Muscle layer of colon (tissue), 2 donors: ENCODE results near the gene SLC6A19.

Source experiments
- H3K27ac ChIP-seq: one replicate; pipeline ENCODE4 v1.7.0; 2013; ENCODE audit warnings: low read depth, mild to moderate bottlenecking, low read length, moderate library complexity
- H3K27me3 ChIP-seq, 2 donors: one replicate each; pipeline ENCODE4 v1.7.0; 2013; ENCODE audit warnings: low read length in 2 of 2, mild to moderate bottlenecking in 2 of 2; ENCODE audit not compliant: insufficient read depth in 2 of 2, control insufficient read depth in 1 of 2
- H3K36me3 ChIP-seq: one replicate; pipeline ENCODE4 v1.7.0; 2013; ENCODE audit warnings: mild to moderate bottlenecking, low read length; ENCODE audit not compliant: insufficient read depth
- H3K4me1 ChIP-seq: one replicate; pipeline ENCODE4 v1.7.0; 2013; ENCODE audit warnings: mild to moderate bottlenecking, low read length; ENCODE audit not compliant: insufficient read depth
- H3K4me3 ChIP-seq, 2 donors: one replicate each; pipeline ENCODE4 v1.7.0; 2013; ENCODE audit warnings: low read length in 2 of 2, low read depth in 1 of 2, mild to moderate bottlenecking in 1 of 2, moderate library complexity in 1 of 2
- H3K9ac ChIP-seq: one replicate; pipeline ENCODE4 v1.7.0; 2013; ENCODE audit warnings: low read length
- H3K9me3 ChIP-seq: one replicate; pipeline ENCODE4 v1.7.0; 2013; ENCODE audit warnings: mild to moderate bottlenecking, low read length
- donor health status: abdominal sarcoma.
- donor health status: Adenocarcinoma of cecum.

Gene SLC6A19

DNA sequence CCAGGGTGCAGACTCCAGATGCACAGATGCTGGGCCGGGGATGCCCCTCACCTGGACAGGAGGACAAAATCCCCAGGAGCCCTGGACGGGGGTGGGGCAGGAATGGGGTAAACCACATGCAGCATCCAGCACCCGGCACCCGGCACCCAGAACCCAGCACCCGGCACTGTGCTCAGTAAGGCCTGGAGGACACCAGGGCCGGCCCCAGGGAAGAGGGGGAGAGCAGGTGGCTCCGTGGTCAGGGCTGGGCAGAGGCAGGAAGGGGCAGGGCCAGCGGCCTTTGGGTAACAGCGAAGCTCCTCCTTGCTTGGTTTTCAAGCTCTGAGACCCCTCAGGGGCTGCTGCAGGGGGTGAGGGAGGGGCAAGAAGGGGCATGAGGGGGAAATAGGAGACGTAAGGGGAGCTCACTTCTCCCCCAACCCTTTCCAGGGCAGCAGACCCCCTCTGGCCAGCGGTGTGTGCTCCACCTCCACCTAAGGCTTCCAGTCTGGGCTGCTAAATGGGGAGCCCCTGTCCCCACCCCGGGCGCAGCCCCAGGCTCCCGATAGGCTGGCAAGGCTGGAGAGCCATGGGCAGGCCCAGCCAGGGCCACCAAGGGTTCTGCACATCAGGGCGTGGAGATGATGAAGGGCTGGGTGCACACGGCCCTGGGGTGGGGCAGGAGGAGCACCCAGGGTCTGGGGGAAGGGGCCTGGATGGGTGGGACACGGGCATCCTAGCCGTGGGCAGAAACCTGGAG, 17.8 kb upstream of the SLC6A19 start:
- Histone ChIP-seq H3K4me3 (no peak overlapping the region), H3K9ac (no peak overlapping the region), H3K9me3 (no peaks in the 10 kb centered on the region), H3K27me3 (peaks cover 0 to 10% of the 10 kb centered on the region in 2 donors), H3K4me1 (no peaks in the 10 kb centered on the region), H3K36me3 (no peaks in the 10 kb centered on the region), H3K27ac (no peak overlapping the region)

DNA sequence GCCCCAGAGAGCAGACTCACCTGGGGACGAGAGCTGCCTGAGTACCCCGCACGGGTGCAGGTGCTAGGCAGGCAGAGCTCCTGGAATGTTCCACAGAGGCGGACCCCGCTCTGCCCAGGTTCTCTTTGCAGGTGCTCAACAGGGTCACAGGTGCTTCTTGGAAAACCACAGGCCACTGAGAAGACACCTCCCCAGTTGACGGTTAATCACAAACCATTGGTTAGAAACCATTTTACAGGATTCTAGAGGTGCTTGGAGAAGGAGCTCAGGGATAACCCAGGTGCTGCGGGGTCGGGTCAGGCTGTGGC, 17.3 kb upstream of the SLC6A19 start:
- Histone ChIP-seq H3K4me1 (no peaks in the 10 kb centered on the region), H3K9ac (no peak overlapping the region), H3K27me3 (peaks cover 0 to 11% of the 10 kb centered on the region in 2 donors), H3K9me3 (no peaks in the 10 kb centered on the region), H3K4me3 (no peak overlapping the region), H3K36me3 (no peaks in the 10 kb centered on the region), H3K27ac (no peak overlapping the region)

DNA sequence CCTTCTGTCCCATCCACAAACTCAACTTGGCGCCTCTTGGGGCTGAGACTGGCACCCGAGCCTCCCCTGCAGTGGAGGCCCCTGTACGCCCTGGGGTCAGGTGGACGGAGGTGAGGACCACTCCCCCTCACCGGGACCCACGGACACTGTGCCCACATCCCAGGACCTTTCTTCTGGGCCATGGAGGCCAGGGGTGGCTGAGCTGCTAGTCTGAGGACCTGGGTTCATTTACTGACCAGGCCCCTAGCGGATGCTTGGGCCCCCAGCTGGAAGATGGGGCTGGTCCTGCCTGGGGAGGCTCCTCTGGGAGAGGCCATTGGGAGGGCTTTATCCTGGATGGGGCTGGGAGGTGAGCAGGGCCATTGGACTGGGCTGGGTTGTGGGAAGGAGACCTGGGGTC, 16.9 kb upstream of the SLC6A19 start:
- no peaks in the 10 kb centered on the region for H3K4me1 ChIP-seq
- no peak overlapping the region for H3K4me3 ChIP-seq
- H3K36me3 ChIP-seq: no peaks in the 10 kb centered on the region
- no peak overlapping the region for H3K27ac ChIP-seq
- peaks cover 0 to 15% of the 10 kb centered on the region in 2 donors for H3K27me3 ChIP-seq
- no peaks in the 10 kb centered on the region for H3K9me3 ChIP-seq
- H3K9ac ChIP-seq: no peak overlapping the region

DNA sequence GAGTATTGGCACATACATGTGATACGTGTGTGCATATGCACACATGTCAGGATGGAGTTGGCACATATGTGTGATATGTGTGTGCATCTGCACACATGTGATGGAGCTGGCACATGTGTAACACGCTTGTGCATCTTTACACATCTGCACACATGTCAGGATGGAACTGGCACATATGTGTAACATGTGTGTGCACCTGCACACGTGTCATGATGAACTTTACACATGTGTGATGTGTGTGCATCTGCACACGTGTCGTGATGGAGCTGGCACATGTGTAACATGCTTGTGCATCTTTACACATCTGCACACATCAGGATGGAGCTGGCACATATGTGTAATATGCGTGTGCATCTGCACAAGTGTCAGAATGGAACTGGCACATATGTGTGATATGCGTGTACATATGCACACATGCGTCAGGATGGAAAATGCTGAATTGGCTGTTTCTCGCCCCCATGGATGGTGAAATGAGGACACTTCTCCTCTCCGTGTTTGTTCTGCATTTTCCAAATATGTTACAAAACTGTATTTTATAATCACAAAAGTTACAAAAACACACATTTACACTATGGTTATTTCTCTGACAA, 16.3 kb upstream of the SLC6A19 start:
- Histone ChIP-seq H3K4me1 (no peaks in the 10 kb centered on the region), H3K9ac (no peak overlapping the region), H3K36me3 (no peaks in the 10 kb centered on the region), H3K9me3 (no peaks in the 10 kb centered on the region), H3K27ac (no peak overlapping the region), H3K27me3 (peaks cover 0 to 16% of the 10 kb centered on the region in 2 donors), H3K4me3 (no peak overlapping the region)

DNA sequence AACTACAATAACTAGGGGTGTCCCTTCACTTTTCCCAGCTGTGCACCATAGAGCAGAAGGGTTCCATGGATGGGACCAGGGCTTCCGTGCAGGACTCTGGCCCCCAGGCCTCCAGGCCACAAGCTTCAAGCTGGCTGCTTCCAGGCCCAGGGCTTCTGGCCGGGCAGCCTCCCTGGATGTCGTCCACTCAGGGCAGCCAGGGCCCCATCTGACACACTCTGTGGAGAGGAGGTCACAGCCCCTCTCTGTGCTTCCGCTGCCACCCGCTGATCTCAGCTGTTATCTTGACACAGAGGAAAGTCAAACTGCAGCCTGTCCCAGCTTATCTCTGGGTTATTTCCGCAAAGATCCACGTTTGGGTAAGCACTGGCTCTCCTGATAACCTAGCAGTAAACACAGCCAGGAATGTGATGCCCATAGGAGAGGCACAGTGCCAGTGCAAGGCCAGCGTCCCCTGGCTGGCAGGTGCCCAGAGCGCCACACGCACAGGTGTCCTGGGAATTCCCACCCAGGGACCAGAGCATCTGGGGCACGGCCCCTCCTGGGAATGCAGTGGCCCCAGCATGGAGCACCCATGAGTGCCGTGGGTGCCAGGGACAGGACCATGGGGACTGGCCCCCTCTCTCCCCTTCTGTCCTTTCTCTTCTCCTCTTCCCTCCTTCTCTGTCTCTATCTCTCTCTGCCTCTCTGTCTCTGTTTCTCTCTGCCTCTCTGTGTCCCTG, 15.6 kb upstream of the SLC6A19 start:
- no peak overlapping the region for H3K9ac ChIP-seq
- H3K4me1 ChIP-seq: no peaks in the 10 kb centered on the region
- H3K27ac ChIP-seq: no peak overlapping the region
- H3K27me3 ChIP-seq: peaks cover 0 to 20% of the 10 kb centered on the region in 2 donors
- no peak overlapping the region for H3K4me3 ChIP-seq
- no peaks in the 10 kb centered on the region for H3K36me3 ChIP-seq
- no peaks in the 10 kb centered on the region for H3K9me3 ChIP-seq

DNA sequence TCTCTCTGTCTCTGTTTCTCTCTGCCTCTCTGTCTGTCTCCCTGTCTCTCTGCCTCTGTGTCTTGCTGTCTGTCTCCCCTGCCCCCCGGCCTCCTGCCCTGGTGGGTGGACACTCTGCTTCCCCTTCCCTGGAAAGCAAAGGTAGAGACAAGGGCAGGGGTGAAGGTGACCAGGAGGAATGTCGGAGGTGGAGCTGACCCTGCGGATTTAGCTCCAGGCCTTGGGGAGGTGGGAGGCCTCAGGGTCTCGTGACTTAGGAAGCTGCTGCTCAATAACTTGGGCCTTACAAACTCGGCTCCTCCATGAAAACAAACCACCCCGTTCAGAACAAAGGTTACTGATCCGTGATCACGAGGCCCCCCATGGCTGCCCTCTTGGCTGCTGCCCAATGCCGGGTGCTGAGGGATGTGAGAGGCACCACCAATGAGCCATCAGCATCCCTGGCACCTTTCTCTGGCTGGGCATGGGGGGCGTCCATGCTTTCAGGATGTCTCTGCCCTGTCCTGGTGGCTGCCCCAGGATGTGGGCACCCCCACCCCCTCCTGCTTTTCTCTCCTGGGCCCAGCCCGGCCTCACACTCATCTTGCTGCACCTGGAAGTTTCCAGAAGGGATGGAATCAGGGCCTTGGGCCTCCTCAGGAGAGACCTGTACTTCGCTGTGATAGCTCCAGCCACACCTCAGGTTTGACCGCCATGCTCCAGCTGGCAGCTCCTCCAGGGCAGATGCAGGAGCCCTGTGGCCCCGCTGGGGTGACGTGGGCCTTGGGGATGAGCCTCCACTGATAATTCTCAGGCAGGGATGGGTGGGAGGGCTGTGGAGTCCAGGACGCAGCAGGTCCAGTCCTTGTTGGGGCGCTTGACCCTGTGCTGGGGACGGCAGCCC, 14.8 kb upstream of the SLC6A19 start:
- Histone ChIP-seq H3K4me1 (no peaks in the 10 kb centered on the region), H3K27me3 (peaks cover 0 to 15% of the 10 kb centered on the region in 2 donors), H3K36me3 (no peaks in the 10 kb centered on the region), H3K9ac (no peak overlapping the region), H3K4me3 (no peak overlapping the region), H3K27ac (no peak overlapping the region), H3K9me3 (no peaks in the 10 kb centered on the region)

DNA sequence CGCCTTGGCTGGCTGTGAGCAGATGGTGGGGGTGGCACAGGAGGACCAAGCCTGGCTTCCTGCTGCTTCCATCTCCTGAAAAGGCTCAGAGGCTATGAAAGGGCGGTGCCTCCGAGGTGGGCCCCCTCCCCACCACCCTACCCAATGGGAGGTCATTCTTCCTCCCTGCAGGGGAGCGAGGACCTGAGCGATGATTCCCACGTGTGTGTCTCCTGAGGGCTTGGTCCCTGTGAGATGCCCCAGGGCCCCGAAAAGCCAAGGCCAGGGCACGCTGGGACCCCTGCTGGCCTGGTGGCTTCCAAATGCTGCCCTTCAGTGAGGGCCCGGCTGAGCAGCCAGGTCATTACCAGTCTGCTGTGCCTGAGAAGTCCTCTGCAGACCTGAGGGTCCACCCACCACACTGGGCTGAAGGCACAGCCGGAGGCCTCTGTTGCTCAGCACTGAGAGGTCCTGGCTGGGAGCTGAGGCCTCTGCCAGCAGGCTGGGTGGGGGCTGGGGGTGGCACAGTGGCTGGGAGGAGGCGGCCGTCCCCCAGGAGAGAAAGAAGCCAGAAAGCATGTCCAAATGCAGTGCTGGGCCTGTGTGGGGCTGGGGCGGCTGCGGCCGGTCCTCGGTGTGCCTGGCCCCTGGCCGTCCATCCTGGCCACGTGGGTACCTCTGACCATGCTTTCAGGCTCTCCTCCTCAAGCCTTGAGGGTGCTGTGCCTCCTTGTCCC, 14.0 kb upstream of the SLC6A19 start:
- Histone ChIP-seq H3K9ac (no peak overlapping the region), H3K4me3 (no peak overlapping the region), H3K27ac (no peak overlapping the region), H3K9me3 (no peaks in the 10 kb centered on the region), H3K36me3 (no peaks in the 10 kb centered on the region), H3K27me3 (peaks cover 0 to 14% of the 10 kb centered on the region in 2 donors), H3K4me1 (no peaks in the 10 kb centered on the region)

DNA sequence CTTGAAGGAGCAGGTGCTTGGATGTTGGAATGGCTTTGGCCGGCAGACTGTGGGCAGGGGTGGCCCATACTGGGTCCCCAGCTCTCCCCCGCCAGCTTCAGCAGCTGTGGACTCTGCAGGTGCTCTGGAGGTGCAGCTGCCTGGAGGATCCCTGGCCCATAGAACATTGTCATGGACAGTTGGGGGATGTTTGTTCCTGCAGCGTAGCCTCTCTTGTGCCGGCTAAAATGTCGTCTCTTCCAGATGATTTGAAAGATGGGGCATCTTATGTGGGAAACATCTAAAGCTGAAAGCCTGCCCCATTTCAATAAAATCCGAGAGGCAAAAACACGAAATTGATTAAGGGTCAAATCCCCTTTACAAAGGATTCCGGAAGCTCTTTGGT, 13.5 kb upstream of the SLC6A19 start:
- peaks cover 0 to 12% of the 10 kb centered on the region in 2 donors for H3K27me3 ChIP-seq
- H3K9me3 ChIP-seq: no peaks in the 10 kb centered on the region

DNA sequence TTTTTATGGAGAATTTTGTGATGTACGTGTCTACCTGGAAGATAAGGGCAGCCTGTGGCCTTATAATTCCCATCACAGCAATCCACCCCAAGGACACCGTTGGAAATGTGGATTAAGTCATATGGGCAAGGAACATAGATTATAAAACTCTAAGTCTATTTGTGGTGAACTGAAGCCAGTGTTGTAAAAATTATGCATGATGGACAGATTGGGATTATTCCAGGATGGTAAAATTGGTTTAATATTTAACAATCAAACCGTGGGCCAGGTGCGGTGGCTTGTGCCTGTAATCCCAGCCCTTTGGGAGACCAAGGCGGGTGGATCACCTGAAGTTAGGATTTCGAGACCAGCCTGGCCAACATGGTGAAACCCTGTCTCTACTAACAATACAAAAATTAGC, 12.9 kb upstream of the SLC6A19 start:
- Histone ChIP-seq H3K4me3 (no peak overlapping the region), H3K9me3 (no peaks in the 10 kb centered on the region), H3K27me3 (peaks cover 0 to 10% of the 10 kb centered on the region in 2 donors), H3K27ac (no peak overlapping the region), H3K36me3 (no peaks in the 10 kb centered on the region), H3K4me1 (no peaks in the 10 kb centered on the region), H3K9ac (no peak overlapping the region)

More for the DNA sequence above, 13.5 kb upstream of the SLC6A19 start:
- H3K4me1 ChIP-seq: no peaks in the 10 kb centered on the region
- no peak overlapping the region for H3K27ac ChIP-seq
- no peak overlapping the region for H3K9ac ChIP-seq
- no peak overlapping the region for H3K4me3 ChIP-seq
- no peaks in the 10 kb centered on the region for H3K36me3 ChIP-seq

DNA sequence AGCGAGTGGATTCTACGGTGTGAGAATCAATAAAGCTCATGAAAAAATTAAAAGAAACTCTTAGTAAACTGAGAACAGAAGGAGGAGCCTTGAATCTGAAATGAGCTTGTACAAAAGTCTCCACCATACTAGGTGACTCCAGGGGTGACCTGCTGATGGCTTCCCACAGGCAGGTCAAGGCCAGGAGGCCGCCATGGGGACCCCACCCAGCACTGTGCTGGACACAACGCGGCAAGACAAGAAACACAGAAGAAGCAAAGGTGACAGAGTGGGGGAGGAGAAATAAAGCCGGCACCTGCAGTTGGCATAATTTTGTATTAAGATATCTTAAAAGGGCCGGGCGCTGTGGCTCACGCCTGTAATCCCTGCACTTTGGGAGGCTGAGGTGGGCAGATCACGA, 12.1 kb upstream of the SLC6A19 start:
- Histone ChIP-seq H3K9ac (no peak overlapping the region), H3K4me1 (no peaks in the 10 kb centered on the region), H3K27ac (no peak overlapping the region), H3K9me3 (no peaks in the 10 kb centered on the region), H3K4me3 (no peak overlapping the region), H3K36me3 (no peaks in the 10 kb centered on the region), H3K27me3 (peaks cover 0 to 10% of the 10 kb centered on the region in 2 donors)

DNA sequence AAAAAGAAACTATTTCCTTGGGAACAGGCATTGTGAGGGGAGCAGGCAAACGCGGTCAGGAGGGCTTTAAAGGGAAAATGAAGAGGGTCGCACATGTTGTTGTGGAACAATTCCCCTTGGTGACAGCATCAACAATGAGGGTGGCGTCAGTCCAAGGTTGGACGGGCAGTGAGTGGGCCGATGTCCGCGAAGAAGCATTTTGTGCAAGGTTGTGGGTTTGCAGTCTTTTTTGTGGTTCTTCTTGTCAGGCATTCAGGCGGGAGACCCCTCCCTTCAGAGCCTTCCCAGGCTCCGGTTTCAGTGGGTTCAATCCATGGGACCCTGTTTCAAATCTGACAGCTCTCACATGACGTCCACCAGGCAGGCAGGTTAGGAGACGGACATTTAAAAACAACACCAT, 11.1 kb upstream of the SLC6A19 start:
- Histone ChIP-seq H3K9ac (no peak overlapping the region), H3K27me3 (peaks cover 0 to 10% of the 10 kb centered on the region in 2 donors), H3K9me3 (no peaks in the 10 kb centered on the region)

More for the DNA sequence above, 11.1 kb upstream of the SLC6A19 start:
- no peak overlapping the region for H3K27ac ChIP-seq
- H3K4me1 ChIP-seq: no peaks in the 10 kb centered on the region
- no peak overlapping the region for H3K4me3 ChIP-seq
- H3K36me3 ChIP-seq: no peaks in the 10 kb centered on the region
